SJCRH30 (cell line): ENCODE data around the gene CPEB3. TPM values are rescaled to one million over a fixed set of nuclear protein-coding genes. Genes with fewer than 3 reads are reported as not detected.
"Not testable (repeated sequence)": the region's sequence is repeated elsewhere in the genome, so short reads cannot be mapped to it uniquely, and the experiment has no call there.

Experiments
- DNase-seq, 2 experiments: peaks; one replicate each; pipeline ENCODE4 v3.0.0-alpha.2; 2015 to 2020
- H3K27ac ChIP-seq: fragments of 250-450 bp; sonication (Bioruptor Pico); 2 replicates; pipeline ENCODE4 v1.5.1; 2020; ENCODE audit warnings: mild to moderate bottlenecking, moderate library complexity
- H3K27me3 ChIP-seq: fragments of 250-450 bp; sonication (Bioruptor Pico); 2 replicates; pipeline ENCODE4 v1.5.1; 2020; ENCODE audit warnings: mild to moderate bottlenecking, moderate library complexity
- H3K36me3 ChIP-seq: fragments of 250-450 bp; sonication (Bioruptor Pico); 2 replicates; pipeline ENCODE4 v1.5.1; 2020; ENCODE audit warnings: mild to moderate bottlenecking, moderate library complexity
- H3K4me1 ChIP-seq: fragments of 250-450 bp; sonication (Bioruptor Pico); 2 replicates; pipeline ENCODE4 v1.5.1; 2020; ENCODE audit warnings: mild to moderate bottlenecking, moderate library complexity
- H3K4me3 ChIP-seq: fragments of 250-450 bp; sonication (Bioruptor Pico); 2 replicates; pipeline ENCODE4 v1.5.1; 2020; ENCODE audit warnings: mild to moderate bottlenecking, moderate library complexity
- H3K9me3 ChIP-seq: fragments of 250-450 bp; sonication (Bioruptor Pico); replicated peaks from 2 replicates; pipeline ENCODE4 v1.5.1; 2020; ENCODE audit warnings: mild to moderate bottlenecking, moderate library complexity
- total RNA-seq: library from RNA; depleted of rRNA; stranded (reverse); fragments of >200 nt; shearing (Covaris generic); gene quantifications from 2 replicates; pipeline ENCODE4 v1.2.3, GENCODE V29; 2014

Gene CPEB3
- total RNA-seq, 1 experiment from 2014 or later: 1.8 TPM

DNA sequence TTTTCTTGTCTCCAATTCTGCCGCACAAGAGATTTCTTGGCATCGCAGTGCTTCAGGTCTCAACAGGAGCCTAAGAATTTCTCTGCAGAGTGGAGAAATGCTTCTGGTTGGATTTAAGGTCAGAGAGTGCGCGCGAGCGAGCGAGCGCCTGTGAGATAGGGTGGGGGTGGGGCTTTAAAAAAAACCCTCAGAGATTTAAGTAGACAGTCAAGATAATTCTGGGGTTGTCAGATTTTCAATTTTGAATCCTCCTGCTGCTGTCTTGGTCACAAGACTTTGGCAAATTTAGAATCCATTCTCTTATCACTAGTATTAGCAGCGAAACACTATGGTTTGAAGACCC lies 49.7 kb downstream of the CPEB3 start:
- Histone ChIP-seq H3K36me3 (no peaks in the 10 kb centered on the region), H3K27me3 (no peaks in the 10 kb centered on the region), H3K4me3 (peak overlapping the region; percentile 69), H3K4me1 (no peaks in the 10 kb centered on the region), H3K9me3 (no peaks in the 10 kb centered on the region), H3K27ac (peak overlapping the region; percentile 75)
- peak; percentile 21 to 48 for DNase-seq

DNA sequence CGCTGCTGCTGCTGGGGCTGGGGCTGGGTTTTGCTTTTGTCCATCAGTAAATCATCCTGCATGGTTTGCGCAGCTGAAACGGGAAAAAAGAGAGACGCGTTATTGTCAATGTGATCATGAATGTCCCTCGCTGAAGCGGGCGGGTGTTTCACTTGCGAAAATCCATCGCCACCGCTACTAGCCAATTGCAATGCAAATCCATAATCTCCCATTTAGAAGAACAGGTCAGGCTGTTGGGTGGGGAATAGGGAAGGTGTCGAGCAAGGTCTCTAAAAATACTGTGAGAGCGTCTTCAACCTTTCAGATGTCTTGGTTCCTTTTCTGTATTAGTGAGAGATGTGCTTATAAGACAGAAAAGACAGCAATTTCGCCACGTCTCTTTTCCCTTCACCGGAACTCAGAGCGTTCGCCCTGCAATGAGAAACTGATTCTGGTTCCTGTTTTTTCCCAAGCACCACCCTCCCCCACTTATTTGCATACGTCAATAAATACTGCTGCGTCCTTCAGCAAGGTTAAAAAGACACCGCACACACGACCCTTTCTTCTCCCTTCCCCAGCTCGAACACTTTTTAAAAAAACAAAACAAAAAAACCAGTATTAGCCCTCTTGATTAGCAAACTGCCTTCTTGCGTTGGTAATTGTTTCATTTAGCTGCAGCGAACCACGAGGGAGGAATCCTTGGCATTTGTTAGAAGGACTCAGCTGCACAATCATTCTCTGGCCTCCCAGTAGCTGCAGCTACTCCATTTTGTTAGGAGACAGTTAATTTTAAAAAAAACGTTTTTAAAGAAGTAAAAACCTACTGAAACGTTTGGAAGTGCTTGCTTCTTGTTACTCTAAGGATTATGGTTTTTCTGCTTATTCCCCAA lies 50.4 kb downstream of the CPEB3 start:
- H3K36me3 ChIP-seq: no peaks in the 10 kb centered on the region
- H3K9me3 ChIP-seq: no peaks in the 10 kb centered on the region
- H3K4me1 ChIP-seq: no peaks in the 10 kb centered on the region
- peak overlapping the region; percentile 75 for H3K27ac ChIP-seq
- H3K27me3 ChIP-seq: no peaks in the 10 kb centered on the region
- peak overlapping the region; percentile 69 for H3K4me3 ChIP-seq
- DNase-seq: peak; percentile 33 to 59

DNA sequence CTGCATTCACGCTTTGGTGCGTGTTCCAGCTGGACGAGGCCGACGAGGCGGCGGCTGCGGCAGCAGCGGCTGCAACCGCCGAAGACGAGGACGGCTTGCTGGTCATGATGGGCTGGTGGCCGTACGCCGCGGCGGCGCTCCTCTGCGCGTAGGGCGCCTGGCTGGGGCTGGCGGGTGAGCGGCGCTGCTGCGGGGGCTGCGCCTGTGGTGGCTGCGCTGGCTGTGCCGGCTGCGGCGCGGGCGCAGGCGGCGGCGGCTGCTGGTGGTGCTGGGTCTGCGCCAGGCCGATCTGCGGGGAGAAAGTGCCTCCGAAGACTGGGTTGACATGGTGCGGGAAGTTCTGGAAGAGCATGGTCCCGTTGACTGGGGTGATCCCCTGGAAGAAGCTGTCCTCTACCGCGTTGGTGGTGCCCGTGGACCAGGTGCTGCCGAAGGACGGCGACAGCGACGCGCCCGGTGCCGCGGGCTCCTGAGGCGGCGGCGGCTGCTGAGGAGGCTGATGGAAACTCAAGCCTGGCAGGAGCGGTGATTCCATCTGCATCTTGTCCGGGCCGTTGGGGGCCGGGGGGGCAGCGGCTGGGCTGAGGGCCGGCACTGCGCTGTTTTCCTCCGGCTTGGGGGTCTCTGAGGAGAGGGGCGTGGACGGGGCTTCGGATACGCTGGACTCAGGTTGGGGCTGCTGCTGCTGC lies 51.1 kb downstream of the CPEB3 start:
- Histone ChIP-seq H3K4me1 (no peaks in the 10 kb centered on the region), H3K36me3 (no peaks in the 10 kb centered on the region), H3K9me3 (no peaks in the 10 kb centered on the region), H3K27me3 (no peaks in the 10 kb centered on the region), H3K27ac (no peak overlapping the region; the same call in 1 of the 2 replicates), H3K4me3 (peak overlapping the region; percentile 69)
- peak in 1 of 2 experiments; percentile 2 for DNase-seq

DNA sequence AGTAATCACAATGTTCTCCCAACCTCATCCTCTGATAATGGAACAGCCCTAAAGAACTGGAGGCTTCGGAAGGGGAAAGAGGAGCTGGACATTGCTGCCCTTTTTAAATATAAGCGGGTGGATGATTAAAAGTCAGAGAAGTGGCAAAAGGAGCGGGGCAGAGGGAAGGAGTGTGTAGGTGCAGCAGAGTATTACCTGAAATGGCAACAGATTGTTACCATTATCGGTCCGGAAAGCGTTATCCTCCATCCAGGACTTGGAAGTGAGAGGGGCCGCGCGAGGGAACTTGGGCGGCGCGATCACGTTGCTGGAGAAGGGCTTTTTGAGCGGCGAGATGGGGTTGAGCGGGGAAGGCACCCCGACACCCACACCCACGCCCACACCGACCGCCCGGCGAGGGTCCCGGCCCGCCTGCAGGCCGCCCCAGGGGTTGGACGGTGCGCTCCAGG lies 51.7 kb downstream of the CPEB3 start:
- Histone ChIP-seq H3K9me3 (no peaks in the 10 kb centered on the region), H3K36me3 (no peaks in the 10 kb centered on the region), H3K27me3 (no peaks in the 10 kb centered on the region), H3K4me1 (no peaks in the 10 kb centered on the region), H3K4me3 (peak overlapping the region; percentile 69; the same call in 1 of the 2 replicates), H3K27ac (no peak overlapping the region)
- DNase-seq: no peak

DNA sequence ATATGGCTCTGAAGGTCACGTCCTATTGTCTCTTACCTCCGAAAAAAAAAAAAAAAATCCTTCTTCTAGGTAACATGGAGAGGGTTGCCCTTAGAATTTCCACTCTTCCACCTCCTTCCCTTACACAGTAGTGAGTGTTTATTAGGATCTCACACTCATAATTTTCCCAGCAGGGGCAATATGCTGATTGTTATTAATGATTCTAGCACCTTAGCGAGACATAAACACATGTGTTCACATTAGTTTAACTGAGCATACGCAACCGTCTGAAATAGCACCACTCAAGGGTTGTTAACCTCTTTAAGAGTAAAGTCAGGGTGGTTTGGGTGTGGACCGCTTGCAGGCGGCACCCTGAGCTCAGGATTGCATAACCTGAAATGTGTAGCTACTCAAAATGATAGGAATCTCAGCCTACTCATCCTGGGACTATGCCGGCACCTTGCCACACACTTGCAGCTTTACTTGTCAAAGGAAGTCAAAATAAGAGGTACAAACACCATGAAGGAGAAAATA lies 52.2 kb downstream of the CPEB3 start:
- no peaks in the 10 kb centered on the region for H3K27me3 ChIP-seq
- no peak overlapping the region for H3K27ac ChIP-seq
- DNase-seq: no peak
- no peaks in the 10 kb centered on the region for H3K4me1 ChIP-seq
- H3K36me3 ChIP-seq: no peaks in the 10 kb centered on the region
- no peak overlapping the region for H3K4me3 ChIP-seq
- no peaks in the 10 kb centered on the region for H3K9me3 ChIP-seq

DNA sequence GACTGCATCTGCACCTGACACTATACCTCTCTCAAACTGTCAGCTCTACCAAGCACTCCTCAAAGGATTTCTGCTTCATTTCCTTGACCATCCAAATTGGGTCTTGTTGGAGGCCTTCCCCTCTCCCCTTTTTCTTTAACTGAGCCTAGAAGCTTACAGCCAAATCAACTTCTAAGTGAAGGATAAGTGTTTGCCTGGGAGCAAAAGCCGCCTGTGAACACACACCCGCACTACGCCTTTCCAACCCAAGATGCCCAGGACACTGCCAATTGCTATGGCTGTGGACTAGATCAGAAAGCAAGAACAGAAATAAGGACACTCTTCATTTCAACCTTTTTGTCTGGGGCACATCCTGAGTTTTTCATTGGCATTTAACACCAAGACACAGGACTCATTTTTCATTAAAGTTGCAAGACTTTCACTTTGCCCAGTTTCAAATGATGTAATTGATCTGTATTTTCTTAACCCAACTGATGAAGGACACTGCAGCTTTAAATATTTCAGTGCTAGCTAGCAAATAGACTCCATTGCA lies 52.8 kb downstream of the CPEB3 start:
- Histone ChIP-seq H3K4me1 (no peaks in the 10 kb centered on the region), H3K9me3 (no peaks in the 10 kb centered on the region), H3K4me3 (no peak overlapping the region), H3K27ac (no peak overlapping the region), H3K27me3 (no peaks in the 10 kb centered on the region), H3K36me3 (no peaks in the 10 kb centered on the region)
- no peak for DNase-seq

DNA sequence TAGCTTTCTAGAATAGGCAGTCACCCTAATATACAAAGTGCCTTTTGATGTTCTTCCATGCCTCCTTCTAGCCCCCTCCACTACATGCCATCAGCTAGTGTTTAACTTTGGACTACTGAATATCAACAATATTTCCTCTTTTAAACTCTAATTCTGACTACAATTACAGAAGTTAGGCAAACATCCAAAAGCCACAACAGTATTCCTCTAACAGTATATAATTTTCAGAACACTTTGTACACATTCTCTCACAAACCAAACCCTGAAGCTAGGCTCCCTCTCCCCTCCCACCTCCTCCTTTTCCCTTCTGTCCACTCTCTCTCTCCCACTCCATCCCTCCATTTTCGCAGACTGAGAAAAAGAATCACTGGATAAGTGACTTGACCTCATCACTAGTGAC lies 59.7 kb downstream of the CPEB3 start:
- Histone ChIP-seq H3K27me3 (no peaks in the 10 kb centered on the region), H3K36me3 (no peaks in the 10 kb centered on the region), H3K4me1 (no peaks in the 10 kb centered on the region), H3K4me3 (no peak overlapping the region), H3K27ac (no peak overlapping the region), H3K9me3 (no peaks in the 10 kb centered on the region)
- DNase-seq: no peak

DNA sequence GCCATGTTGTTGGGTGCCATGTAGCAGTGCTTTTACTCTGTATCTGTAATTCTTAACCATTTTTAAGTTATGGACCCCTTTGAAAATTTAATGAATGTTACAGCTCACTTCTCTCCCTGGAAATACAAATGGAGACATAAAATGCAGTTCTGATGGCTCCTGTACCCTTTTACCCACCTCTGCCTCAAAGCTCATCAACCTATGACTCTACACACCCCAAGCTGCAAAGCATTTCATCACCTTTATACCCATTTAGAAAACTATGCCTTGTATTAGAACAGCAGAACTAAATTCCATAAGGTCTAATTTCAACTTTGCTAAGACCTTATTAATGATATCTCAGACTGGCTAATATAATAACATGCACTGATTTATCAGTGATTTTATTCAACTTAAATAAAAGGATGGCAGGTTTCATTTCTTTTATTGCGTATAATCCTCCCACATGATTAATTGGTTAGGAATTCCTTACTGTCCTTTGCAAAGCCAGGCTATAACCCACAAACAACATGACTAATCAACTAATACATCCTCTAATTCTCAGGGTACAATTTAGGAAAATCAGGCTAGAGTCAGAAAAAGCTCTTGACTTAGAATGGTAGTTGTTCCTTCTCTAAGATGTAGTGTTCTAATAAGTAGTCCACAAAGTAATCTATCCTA lies 68.1 kb downstream of the CPEB3 start:
- H3K27ac ChIP-seq: no peak overlapping the region
- H3K36me3 ChIP-seq: no peaks in the 10 kb centered on the region; the same call in 1 of the 2 replicates
- H3K4me3 ChIP-seq: no peak overlapping the region
- no peaks in the 10 kb centered on the region for H3K27me3 ChIP-seq
- no peaks in the 10 kb centered on the region for H3K4me1 ChIP-seq
- DNase-seq: no peak
- H3K9me3 ChIP-seq: no peaks in the 10 kb centered on the region

DNA sequence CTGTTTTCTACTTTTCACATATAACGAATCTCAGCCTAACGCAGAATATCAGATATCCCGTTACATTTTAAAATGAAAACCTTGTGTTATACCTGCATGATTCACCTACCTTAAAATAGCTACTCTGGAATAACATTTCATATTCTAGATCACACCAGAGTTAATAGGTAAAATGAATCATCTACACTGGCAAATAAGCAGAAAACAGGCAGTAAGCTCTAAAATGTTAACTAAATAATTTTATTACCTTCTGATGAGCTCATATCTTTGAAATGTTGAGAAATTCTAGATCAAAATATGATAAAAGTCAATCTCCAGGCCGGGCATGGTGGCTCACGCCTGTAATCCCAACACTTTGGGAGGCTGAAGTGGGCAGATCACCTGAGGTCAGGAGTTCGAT lies 71.3 kb downstream of the CPEB3 start:
- Histone ChIP-seq H3K4me1 (no peaks in the 10 kb centered on the region), H3K27ac (no peak overlapping the region), H3K4me3 (no peak overlapping the region), H3K9me3 (no peaks in the 10 kb centered on the region), H3K36me3 (no peaks in the 10 kb centered on the region; the same call in 1 of the 2 replicates), H3K27me3 (no peaks in the 10 kb centered on the region)
- DNase-seq: no peak

DNA sequence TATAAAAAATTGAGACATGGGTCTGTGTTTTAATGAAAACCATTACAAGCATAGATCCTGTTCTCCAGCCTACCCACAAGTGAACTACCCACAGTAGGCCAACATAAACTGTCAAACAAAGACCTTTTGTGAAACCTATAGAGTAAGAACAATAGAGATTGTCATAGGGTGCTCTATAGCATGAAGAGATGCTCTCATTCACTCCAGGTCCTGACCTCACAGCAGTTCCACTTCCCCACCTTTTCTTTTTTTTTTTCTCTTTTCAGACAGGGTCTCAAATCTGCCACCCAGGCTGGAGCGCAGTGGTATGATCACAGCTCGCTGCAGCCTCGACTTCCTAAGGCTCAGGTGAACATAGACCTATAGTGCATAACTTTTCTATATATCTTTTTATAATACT lies 72.3 kb downstream of the CPEB3 start:
- H3K36me3 ChIP-seq: no peaks in the 10 kb centered on the region; the same call in 1 of the 2 replicates
- H3K4me1 ChIP-seq: no peaks in the 10 kb centered on the region
- no peak for DNase-seq
- H3K9me3 ChIP-seq: no peaks in the 10 kb centered on the region
- no peak overlapping the region for H3K4me3 ChIP-seq
- H3K27me3 ChIP-seq: no peaks in the 10 kb centered on the region
- no peak overlapping the region for H3K27ac ChIP-seq

DNA sequence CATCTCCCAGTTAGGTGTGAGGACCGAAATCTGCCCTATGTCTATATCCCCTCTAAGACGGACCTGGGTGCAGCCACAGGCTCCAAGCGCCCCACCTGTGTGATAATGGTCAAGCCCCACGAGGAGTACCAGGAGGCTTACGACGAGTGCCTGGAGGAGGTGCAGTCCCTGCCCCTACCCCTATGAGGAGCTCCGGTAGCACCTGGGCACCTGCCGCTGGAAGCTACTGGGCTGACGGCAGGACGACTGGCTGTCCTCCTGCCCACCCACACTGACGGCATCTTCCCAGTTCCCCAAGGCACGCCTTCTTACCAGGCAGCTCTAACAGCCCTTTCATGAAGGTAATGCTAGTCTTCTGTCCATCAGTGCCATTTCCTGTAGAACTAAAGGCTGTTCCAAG lies 74.3 kb downstream of the CPEB3 start:
- H3K9me3 ChIP-seq, H3K4me1 ChIP-seq, H3K27me3 ChIP-seq, H3K4me3 ChIP-seq, DNase-seq, H3K36me3 ChIP-seq, H3K27ac ChIP-seq: not testable (repeated sequence)

DNA sequence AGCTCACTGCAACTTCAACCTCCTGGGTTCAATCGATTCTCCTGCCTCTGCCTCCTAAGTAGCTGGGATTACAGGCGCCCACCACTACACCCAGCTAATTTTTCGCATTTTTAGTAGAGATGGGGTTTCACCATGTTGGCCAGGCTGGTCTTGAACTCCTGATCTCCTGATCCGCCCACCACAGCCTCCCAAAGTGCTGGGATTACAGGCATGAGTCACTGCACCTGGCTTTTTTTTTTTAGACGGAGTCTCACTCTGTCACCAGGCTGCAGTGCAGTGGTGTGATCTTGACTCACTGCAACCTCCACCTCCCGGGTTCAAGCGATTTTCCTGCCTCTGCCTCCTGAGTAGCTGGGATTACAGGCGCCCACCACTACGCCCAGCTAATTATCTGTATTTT lies 75.7 kb downstream of the CPEB3 start:
- not testable (repeated sequence) for H3K27ac ChIP-seq, H3K9me3 ChIP-seq, DNase-seq

DNA sequence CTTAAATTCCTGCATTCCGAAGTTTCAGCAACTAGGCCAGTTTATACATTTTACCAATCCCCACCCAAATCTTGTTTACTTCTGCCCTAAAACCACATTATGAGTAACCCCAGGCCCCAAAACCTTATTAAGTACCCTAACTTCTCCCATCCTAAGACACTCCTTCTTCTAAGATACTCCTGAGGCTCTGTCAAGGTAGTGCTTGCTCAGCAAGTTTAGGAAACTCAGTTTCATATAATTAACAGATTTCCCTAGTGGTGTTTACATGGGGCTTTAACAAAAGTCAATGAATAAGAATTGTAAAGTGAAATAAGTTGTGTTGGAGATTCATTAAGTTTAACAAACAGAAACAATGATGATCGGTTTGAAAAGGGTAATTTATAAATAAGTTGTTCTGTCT lies 77.8 kb downstream of the CPEB3 start:
- H3K27ac ChIP-seq: no peak overlapping the region
- no peaks in the 10 kb centered on the region for H3K4me1 ChIP-seq
- no peak overlapping the region for H3K4me3 ChIP-seq
- H3K27me3 ChIP-seq: no peaks in the 10 kb centered on the region
- H3K36me3 ChIP-seq: no peaks in the 10 kb centered on the region
- no peak for DNase-seq
- no peaks in the 10 kb centered on the region for H3K9me3 ChIP-seq

More for the DNA sequence above, 75.7 kb downstream of the CPEB3 start:
- not testable (repeated sequence) for H3K36me3 ChIP-seq, H3K4me1 ChIP-seq, H3K4me3 ChIP-seq, H3K27me3 ChIP-seq

DNA sequence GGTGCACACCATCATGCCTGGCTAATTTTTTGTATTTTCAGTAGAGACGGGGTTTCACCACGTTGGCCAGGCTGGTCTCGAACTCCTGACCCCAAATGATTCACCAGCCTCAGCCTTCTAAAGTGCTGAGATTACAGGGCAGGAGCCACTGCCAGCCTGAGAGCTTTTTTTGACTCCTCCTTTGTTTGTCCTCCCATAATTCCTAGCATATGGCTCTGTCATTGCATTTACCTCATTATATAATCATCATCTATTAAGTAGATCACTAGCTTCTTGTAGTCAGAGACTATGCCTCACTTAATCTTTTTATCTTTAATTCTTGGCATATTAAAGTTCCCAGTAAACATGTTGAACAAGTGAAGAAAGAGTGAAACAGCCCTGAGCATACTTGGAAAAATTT lies 82.1 kb downstream of the CPEB3 start:
- H3K9me3 ChIP-seq: no peaks in the 10 kb centered on the region
- DNase-seq: no peak
- H3K27me3 ChIP-seq: no peaks in the 10 kb centered on the region
- H3K4me3 ChIP-seq: no peak overlapping the region
- 0 out of 2 replicates have a peak, but pooled peaks cover 3% of the 10 kb centered on the region for H3K4me1 ChIP-seq
- no peak overlapping the region for H3K27ac ChIP-seq
- H3K36me3 ChIP-seq: no peaks in the 10 kb centered on the region
